LNCaP clone FGC (cell line): Measurements from ENCODE around the gene G6PC3.
"Not testable (repeated sequence)": the region's sequence is repeated elsewhere in the genome, so short reads cannot be mapped to it uniquely, and the experiment has no call there.

Experiments
- DNase-seq: peaks from one replicate; pipeline ENCODE4 v3.0.0-alpha.2; 2011; ENCODE audit warnings: low read depth
- H3K4me3 ChIP-seq: 2 replicates; pipeline ENCODE4 v1.5.1; 2011; ENCODE audit warnings: mild to moderate bottlenecking, low read depth, low read length, control low read depth
- TF ChIP-seq, protein P1 (sequence below): IDR thresholded peaks from 2 replicates; pipeline ENCODE4 v1.5.1; 2012; ENCODE audit warnings: mild to moderate bottlenecking; ENCODE audit not compliant: control insufficient read depth, insufficient read depth; ENCODE audit errors: extremely low read depth

Gene G6PC3

DNA sequence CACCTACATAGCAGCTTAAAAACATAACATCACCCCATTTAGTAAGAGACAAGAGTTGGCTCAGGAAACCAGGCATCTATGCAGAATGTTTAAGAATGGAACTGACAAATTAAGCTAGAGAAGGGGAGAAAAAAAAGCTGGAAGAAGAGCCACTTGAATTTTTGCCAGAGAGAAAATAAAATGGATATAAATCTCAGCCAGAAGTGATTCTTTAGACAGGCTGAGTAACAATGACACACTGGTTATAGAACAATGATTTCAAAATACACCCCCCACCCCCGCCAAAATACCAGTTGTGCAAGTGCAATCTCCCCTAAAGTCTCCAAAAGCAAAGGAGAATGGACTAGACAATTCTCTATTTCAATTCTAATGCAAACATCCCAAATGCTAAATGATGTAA lies 26.5 kb upstream of the G6PC3 start:
- no peak for DNase-seq
- no peak overlapping the region for H3K4me3 ChIP-seq
- TF ChIP-seq, protein P1, sequence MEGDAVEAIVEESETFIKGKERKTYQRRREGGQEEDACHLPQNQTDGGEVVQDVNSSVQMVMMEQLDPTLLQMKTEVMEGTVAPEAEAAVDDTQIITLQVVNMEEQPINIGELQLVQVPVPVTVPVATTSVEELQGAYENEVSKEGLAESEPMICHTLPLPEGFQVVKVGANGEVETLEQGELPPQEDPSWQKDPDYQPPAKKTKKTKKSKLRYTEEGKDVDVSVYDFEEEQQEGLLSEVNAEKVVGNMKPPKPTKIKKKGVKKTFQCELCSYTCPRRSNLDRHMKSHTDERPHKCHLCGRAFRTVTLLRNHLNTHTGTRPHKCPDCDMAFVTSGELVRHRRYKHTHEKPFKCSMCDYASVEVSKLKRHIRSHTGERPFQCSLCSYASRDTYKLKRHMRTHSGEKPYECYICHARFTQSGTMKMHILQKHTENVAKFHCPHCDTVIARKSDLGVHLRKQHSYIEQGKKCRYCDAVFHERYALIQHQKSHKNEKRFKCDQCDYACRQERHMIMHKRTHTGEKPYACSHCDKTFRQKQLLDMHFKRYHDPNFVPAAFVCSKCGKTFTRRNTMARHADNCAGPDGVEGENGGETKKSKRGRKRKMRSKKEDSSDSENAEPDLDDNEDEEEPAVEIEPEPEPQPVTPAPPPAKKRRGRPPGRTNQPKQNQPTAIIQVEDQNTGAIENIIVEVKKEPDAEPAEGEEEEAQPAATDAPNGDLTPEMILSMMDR: no peak

GRCh38 chr17:44045486-44045885 lies 25.0 kb upstream of the G6PC3 start:
- no peak for DNase-seq
- TF ChIP-seq, protein P1: no peak
- no peak overlapping the region for H3K4me3 ChIP-seq

- DNase-seq, H3K4me3 ChIP-seq: not testable (repeated sequence)
Measured at GRCh38 chr17:44046893-44047292, 23.6 kb upstream of the G6PC3 start.

- no peak overlapping the region for H3K4me3 ChIP-seq
- TF ChIP-seq, protein P1: no peak
- DNase-seq: no peak
Measured at GRCh38 chr17:44049294-44050060, 21.1 kb upstream of the G6PC3 start.

DNA sequence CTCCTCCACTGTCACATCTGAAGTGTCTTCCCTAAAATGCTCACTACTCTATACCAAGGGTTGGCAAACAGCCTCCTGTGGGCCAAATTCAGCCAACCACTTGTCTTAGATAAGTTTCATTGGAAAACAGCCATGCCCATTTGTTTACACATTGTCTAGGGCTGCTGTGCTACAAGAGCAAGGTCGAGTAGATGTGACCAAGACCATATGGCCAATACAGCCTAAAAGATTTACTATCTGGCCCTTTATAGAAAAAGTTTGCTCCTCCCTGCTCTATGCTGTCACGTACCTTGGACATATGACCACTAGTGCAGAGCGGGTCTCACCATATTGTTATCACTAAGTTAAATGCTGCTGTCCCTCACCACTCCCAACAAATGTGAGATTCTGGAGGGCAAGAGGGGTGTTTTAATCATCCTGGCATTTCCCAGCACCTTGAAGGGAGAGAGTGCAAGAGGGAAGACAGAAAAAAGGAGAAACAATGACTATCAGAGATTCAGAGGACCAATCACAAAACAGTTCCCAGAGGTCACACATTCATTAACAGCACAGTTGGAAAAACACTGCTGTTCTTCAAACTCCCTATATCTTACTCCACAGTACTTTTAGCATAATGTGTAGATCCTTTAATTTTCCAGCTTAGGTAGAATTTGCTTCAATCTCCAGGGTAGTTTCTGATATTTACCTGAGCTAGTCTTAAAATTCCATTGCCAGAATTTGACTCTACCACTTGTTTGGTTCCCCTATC lies 17.2 kb upstream of the G6PC3 start:
- no peak overlapping the region for H3K4me3 ChIP-seq
- DNase-seq: peak; percentile 74

DNA sequence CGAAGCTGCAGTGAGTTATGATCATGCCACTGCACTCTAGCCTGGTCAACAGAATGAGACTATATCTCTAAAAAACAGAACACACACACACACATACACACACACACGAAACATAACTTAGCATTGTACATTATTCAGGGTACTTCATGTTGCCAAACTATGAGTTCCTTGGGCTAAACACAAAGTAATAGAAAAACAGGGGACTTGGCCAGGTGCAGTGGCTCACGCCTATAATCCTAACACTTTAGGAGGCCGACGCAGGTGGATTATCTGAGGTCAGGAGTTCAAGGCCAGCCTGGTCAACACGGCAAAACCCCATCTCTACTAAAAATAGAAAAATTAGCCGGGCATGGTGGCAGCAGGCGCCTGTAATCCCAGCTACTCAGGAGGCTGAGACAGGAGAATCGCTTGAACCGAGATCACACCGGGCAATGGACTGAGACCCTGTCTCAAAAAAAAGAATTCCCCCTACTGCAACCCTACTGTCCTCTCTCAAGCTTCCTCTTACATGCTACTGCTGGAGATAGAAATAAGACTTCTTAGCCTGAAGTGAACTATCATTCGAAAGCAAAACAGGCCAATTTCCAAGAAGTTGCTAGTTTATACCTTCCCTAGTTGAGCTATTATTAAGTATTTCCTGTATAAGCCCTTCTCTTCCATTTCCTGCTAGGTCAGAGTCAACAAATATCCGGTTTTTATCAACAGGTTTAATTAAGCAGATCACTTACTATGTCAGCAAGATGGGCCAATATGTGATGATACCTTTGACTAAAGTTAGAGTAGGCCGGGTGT lies 11.2 kb upstream of the G6PC3 start:
- TF ChIP-seq, protein P1: no peak
- H3K4me3 ChIP-seq: no peak overlapping the region
- DNase-seq: no peak

More for the DNA sequence above, 17.2 kb upstream of the G6PC3 start:
- TF ChIP-seq, protein P1: no peak

GRCh38 chr17:44061446-44061845 lies 9.1 kb upstream of the G6PC3 start:
- H3K4me3 ChIP-seq: no peak overlapping the region
- no peak for DNase-seq
- TF ChIP-seq, protein P1: no peak
